Right ventricle myocardium superior (tissue), 1 donor: ENCODE data around the gene DLGAP1. TPM values are rescaled to one million over a fixed set of nuclear protein-coding genes. Genes with fewer than 3 reads are reported as not detected.

ENCODE experiments used
- ATAC-seq: fragments of 200-7000 bp; cut with Tn5 transposase; one replicate; pipeline ENCODE4 v1.9.1; 2020; ENCODE audit warnings: mild to moderate bottlenecking; ENCODE audit not compliant: poor library complexity
- DNase-seq: peaks from one replicate; pipeline ENCODE4 v3.0.0-alpha.2; 2020
- intact Hi-C: fragments of 100-400 bp; cut with DNase I; formaldehyde crosslinking; loops from one replicate; pipeline ENCODE4 v1.11.2; 2022
- total RNA-seq: library from RNA; stranded (reverse); fragmentation: NEBNext Ultra II Directional; extraction: Animal tissue kit (Norgen Biotek cat#: 25700); gene quantifications from one replicate; pipeline ENCODE4 v1.2.1, GENCODE V29; 2021
- donor health status: DM: no; HTN: yes; CAD: no; lungs with severe emphysema.

The DLGAP1 gene
- total RNA-seq, 1 donor from 2014 or later: 0.08 TPM

DNA sequence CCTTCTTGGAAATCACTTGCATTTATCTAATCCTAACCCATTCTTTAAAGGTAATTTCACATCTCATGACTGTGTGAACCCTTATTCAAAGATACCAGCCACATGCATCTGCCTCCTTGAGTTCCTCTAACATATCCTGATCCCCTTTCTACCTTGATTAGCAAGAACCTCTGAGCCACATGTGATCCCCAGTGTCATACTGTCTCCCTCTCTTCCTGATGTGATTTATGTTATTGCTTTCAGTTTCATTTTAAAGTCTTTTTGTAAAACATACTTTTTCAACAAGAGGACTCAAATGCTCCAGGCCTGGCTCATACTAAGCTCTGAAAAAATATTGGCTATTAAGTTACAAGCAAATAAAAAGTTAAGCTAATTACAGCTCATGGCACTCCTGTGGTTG, 470.1 kb downstream of the DLGAP1 start:
- no peak for ATAC-seq
- intact Hi-C loops: no loop called here
- DNase-seq: no peak

DNA sequence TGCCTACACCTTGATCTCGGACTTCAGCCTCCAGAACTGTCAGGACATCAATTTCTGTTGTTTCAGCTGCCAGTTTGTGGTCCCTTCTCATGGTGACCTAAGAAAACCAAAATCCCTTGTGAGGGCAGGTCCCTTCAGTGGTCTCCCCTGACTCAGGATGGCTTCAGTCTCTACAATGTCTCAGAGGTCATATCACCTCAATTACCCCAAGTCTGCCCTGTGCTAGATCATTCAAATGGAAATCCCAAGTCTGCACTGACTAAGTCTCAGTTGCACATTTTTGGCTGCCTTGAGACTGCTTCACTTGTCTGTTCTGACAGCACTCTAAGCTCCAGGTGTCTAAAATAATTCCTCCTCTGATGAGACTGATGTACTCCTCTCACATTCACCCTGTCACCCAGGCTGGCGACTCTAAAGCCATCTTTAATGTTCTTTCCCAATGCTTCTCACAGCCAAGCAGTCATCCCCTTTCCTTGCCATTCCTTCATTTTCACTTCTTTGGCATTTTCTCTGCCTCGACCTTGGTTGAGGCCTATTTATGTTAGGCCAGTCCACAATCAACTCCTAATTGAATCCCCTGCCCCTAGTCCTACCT, 470.8 kb downstream of the DLGAP1 start:
- ATAC-seq (no peak), DNase-seq (no peak)
- intact Hi-C loops: no loop called here

- intact Hi-C loops: no loop called here
- ATAC-seq: no peak
- DNase-seq: no peak
Measured at GRCh38 chr18:3983351-3983969, 471.6 kb downstream of the DLGAP1 start.

- intact Hi-C loops: no loop called here
- ATAC-seq: no peak
- DNase-seq: no peak
Measured at GRCh38 chr18:3982541-3982940, 472.6 kb downstream of the DLGAP1 start.

DNA sequence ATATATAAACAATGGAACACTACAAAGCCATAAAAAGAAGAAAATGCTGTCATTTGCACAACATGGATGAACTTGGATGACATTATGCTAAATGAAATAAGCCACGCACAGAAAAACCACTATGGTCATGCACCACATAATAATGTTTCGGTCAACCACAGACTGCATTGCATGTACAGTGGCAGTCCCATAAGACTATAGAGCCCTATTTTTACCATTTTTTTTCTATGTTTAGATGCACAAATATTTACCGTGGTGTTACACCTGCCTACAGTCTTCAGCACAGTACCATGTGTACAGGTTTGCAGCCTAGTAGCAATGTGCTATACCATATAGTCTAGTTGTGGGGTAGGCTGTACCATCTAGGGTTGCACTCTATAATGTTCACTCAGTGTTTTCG, 476.1 kb downstream of the DLGAP1 start:
- ATAC-seq (no peak), DNase-seq (no peak)
- intact Hi-C loops: no loop called here

DNA sequence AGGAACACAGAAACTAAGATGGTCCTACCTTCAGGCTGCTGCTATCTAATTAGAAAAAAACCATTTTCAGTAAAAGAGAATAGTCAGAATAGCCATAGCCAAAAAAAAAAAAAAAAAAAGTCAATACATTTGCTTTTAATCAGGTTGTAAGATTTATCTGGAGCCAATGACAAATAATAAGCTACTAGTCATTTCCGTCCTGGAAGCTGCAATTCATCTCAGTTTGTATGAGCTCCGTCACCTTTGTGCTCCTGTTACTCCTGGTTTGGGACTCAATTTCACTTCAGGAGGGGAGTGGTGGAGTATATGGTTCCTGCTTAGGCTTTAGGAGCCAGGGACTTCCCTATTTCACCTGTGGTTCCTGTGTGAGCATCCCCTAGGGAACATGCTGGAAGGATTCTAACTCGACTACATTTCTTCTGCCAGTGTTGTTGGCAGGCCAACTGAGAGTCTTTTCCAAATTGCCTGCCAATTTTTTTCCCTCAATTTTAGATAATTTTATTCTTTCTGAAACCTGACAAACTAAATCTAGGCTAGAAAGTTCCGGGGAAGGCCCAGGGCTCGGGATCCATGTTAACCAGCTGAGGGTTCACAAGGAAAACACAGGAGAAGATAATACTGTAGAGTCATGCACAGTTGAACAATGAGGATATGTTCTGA, 481.8 kb downstream of the DLGAP1 start:
- no peak for DNase-seq
- intact Hi-C loops: no loop called here
- ATAC-seq: no peak

DNA sequence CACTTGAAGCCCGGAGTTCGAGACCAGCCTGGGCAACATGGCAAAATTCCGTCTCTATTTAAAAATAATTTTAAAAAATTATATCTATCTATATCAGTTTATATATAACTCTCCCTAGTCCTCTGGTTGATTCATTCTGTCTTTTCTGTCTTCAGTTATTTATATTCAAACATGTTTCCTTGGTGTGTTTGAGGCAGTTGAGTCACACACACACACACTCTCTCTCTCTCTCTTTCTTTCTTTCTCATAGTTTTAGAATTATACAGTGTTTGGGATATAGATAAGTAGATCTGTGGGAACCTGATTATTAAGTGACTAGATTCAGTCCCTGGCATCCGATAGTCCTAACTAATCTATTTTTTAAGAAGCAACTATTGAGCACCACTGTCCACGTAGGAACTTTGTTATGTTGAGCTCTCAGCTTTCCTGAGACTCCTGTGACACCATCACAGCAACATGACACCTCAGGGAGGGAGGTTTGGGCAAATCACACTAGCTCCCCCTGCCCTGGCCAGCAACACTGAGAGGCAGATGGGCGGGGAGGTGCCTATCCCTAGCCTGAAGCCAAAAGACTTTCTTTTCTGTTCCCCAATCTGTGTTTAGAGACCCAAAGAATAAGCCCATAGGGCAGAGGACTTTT, 482.7 kb downstream of the DLGAP1 start:
- intact Hi-C loops: no loop called here

DNA sequence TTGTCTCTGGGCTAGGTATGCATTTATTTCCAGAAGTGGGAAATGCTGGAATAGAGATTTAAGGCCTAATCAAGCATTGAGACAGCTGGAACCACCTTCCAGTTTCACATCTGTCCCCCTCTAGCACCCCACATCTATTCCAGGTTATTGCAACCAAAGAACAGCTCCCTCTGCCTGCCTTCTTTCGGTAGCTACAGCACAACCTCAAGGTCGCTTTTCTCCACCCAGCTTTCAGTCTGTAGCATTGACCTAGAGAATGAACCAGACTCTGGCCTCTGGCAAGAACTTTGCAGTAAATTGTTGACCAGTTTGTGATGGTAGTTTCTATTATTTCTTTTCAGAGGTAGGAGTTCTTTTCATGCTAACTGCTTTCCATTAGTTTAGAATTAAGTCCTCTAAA, 484.2 kb downstream of the DLGAP1 start:
- intact Hi-C loops: no loop called here
- ATAC-seq (no peak), DNase-seq (no peak)

More for the DNA sequence above, 482.7 kb downstream of the DLGAP1 start:
- ATAC-seq (no peak), DNase-seq (no peak)

DNA sequence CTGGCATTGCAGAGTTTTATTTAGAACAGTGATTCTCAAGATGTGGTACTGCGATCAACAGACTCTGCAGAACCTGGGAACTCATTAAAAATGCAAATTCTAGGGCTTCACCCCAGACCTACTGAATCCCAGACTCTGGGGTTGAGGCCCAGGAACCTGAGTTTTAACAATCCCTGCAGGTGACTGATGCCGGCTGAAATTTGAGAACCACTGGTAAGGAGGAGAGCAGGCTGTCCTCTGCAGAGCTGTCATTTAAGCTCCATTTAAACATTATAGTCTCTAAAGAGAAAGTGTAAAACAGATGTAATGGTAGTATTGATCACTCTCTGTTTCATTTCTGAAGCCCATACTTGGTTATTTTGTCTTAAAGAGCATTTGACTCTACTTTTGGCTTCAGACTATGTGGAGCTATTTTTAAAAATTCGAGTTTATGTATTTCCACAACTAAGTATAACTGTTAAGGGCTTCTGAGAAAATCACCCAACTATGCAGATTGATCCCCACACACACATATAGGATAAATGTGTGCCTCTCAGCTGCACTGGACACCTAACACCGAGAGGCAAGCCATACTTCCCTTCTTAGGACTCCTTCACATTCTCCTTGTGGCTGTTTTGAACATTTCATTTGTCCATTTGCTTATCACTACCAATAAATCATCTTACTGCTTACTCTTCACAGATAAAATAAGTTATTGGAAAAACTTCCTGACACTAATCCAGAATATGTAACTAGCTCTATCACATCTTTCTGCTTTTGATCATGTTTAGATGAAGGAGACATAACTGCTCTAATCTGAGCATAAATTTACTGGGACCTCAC, 487.5 kb downstream of the DLGAP1 start:
- DNase-seq (no peak), ATAC-seq (peak; percentile 15)
- intact Hi-C loops: loop anchor here (5.0 kb wide), 1 partner anchor 50 kb away; no protein-coding TSS in a partner anchor

GRCh38 chr18:3966642-3967358, 488.3 kb downstream of the DLGAP1 start:
- intact Hi-C loops: loop anchor here (5.0 kb wide), 1 partner anchor 49 kb away; no protein-coding TSS in a partner anchor
- ATAC-seq: peak; percentile 79
- peak; percentile 46 for DNase-seq

GRCh38 chr18:3966246-3966641, 488.9 kb downstream of the DLGAP1 start:
- no peak for DNase-seq
- ATAC-seq: no peak
- intact Hi-C loops: loop anchor here (5.0 kb wide), 1 partner anchor 49 kb away; no protein-coding TSS in a partner anchor

DNA sequence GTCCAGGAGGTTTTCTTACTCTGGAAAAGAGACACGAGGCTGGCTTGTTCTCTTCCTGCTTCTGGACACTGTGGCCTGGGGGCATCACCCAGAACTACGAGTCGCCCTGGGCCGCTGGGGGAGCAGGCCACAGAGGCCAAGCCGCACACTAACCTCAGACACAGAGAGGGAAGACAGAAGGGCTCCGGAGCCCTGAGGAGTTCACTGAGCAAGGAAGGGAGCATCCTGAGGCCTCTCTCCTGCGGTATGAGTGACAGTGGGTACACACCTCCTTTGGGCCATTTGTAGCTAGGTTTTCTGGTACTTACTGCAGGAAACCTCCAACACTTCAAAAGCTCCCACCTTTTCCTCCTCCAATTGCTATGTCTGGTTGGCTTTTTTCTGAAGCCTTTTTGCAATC, 494.1 kb downstream of the DLGAP1 start:
- ATAC-seq: no peak
- intact Hi-C loops: no loop called here
- DNase-seq: no peak

GRCh38 chr18:3960142-3960541, 495.0 kb downstream of the DLGAP1 start:
- intact Hi-C loops: no loop called here
- DNase-seq (no peak), ATAC-seq (no peak)

DNA sequence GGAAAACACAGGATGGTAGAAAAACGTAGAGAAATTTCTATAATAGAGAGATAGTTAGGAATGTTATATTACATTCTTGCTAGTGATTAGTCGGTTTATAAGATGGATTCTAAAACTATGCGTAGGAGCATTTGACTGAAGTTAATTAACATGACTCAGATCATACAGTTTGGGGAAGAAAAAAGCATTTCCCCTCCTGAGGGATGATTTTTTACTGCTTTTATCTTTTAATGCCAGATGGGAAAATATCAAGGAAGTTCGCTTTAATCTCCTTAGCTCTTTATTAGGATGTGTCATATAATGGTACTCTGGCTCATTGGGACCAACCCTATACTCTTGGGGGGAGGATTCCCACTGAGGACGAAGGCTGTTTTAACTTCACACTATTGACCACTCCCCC, 503.1 kb downstream of the DLGAP1 start:
- ATAC-seq (no peak), DNase-seq (no peak)
- intact Hi-C loops: no loop called here

GRCh38 chr18:3950668-3951404, 504.3 kb downstream of the DLGAP1 start:
- DNase-seq: no peak
- intact Hi-C loops: no loop called here

DNA sequence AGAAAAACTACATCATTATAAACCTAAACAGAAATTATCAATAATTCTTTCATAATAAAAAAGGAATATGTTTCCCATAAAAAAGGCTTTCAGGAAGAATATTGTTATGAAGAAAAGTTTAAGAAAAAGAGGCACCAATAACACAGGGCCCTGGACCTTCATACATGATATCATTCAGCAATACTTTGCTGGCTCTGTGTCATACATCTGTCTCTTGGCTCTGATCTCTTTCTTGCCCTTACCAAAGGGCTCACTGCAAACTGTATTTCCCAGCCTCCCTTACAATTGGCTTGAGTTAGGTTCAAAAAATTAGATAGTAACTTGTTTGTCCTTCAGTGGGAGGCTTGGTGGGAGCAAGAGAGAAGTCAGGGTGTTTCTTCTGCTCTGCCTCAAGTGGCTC, 506.1 kb downstream of the DLGAP1 start:
- intact Hi-C loops: no loop called here
- no peak for DNase-seq
- ATAC-seq: no peak

More at GRCh38 chr18:3950668-3951404, 504.3 kb downstream of the DLGAP1 start:
- ATAC-seq: no peak

DNA sequence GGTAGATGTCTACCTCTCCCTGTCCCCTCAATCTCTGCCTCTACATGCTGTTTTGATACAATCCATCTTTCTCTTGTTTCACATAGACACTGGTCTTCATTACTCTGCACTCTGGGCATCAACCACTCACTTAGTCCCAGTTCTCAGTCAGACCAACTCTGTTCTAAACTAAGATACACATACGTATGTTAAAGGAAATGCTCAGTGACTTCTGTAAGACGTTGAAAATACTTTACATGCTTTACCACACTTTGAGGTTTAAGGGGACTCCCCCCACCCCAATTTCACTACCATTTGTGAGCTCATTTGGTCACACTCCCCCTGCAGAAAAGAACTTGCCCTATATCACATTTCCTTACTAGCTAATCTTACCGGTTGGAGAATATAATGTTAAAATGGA, 507.7 kb downstream of the DLGAP1 start:
- DNase-seq: no peak
- intact Hi-C loops: no loop called here
- no peak for ATAC-seq

- intact Hi-C loops: no loop called here
- ATAC-seq (no peak), DNase-seq (no peak)
Measured at GRCh38 chr18:3935305-3935704, 519.8 kb downstream of the DLGAP1 start.
